SK-N-SH (cell line): ENCODE data around the gene HSPD1.

ENCODE experiments used
- CHD2 ChIP-seq: fragments of 150-350 bp; IDR thresholded peaks from 2 replicates; pipeline ENCODE4 v1.6.1; 2018; ENCODE audit warnings: low read length; ENCODE audit not compliant: partially characterized antibody
- TAF1 ChIP-seq: IDR thresholded peaks from 2 replicates; pipeline ENCODE4 v1.6.1; 2012; ENCODE audit warnings: low read depth, mild to moderate bottlenecking, low read length, moderate library complexity, borderline replicate concordance

GRCh38 chr2:197500503-197501131 lies 977 bp upstream of the HSPD1 start:
- TF ChIP-seq CHD2 (no peak), TAF1 (no peak)
